Measurements from ENCODE around the gene CCDC85A. TPM values are rescaled to one million over a fixed set of nuclear protein-coding genes. Genes with fewer than 3 reads are reported as not detected.

The CCDC85A gene
- total RNA-seq, 6 donors from 2014 or later: 11.6 to 41.7 (median 26.1) TPM

- no peak overlapping the region for H3K4me3 ChIP-seq
- H3K4me1 ChIP-seq: peaks cover 0 to 3% (median 0%) of the 10 kb centered on the region in 4 donors
- ATAC-seq (ENCODE audit: low FRiP score in 2 of 2) (no peak), DNase-seq (no peak)
- no peaks in the 10 kb centered on the region for H3K36me3 ChIP-seq
- WGBS, 2 donors: 70 to 85% methylated on average over 1 of the region's 1 CpG
- no peaks in the 10 kb centered on the region for H3K9me3 ChIP-seq
- H3K27ac ChIP-seq: no peak overlapping the region
- no peaks in the 10 kb centered on the region for H3K27me3 ChIP-seq
- TF ChIP-seq POLR2AphosphoS5 (IDR thresholded peaks at IDR 0.05): no peak
- no peak for TF ChIP-seq EP300 (IDR thresholded peaks at IDR 0.05)
- TF ChIP-seq POLR2A (IDR thresholded peaks at IDR 0.05): no peak
- no peak for TF ChIP-seq CTCF (IDR thresholded peaks at IDR 0.05)
These were observed 15.7 kb downstream of the CCDC85A start for GRCh38 chr2:56199492-56199891.

- TF ChIP-seq CTCF (IDR thresholded peaks at IDR 0.05) (no peak), POLR2AphosphoS5 (IDR thresholded peaks at IDR 0.05) (no peak), EP300 (IDR thresholded peaks at IDR 0.05) (no peak), POLR2A (IDR thresholded peaks at IDR 0.05) (no peak)
- no peak for ATAC-seq (ENCODE audit: low FRiP score in 2 of 2)
These were observed 18.8 kb downstream of the CCDC85A start for GRCh38 chr2:56202381-56203121.

GRCh38 chr2:56204556-56204955 is 20.8 kb downstream of the CCDC85A start:
- 85 to 90% methylated on average over 3 of the region's 3 CpGs for WGBS, 2 donors
- ATAC-seq (ENCODE audit: low FRiP score in 2 of 2): no peak
- DNase-seq: no peak

More at GRCh38 chr2:56202381-56203121, 18.8 kb downstream of the CCDC85A start:
- Histone ChIP-seq H3K27me3 (no peaks in the 10 kb centered on the region), H3K4me3 (no peak overlapping the region), H3K27ac (no peak overlapping the region), H3K4me1 (peaks cover 0 to 3% (median 0%) of the 10 kb centered on the region in 4 donors), H3K9me3 (no peaks in the 10 kb centered on the region), H3K36me3 (no peaks in the 10 kb centered on the region)
- WGBS, 2 donors: 84 to 97% methylated on average over 3 of the region's 3 CpGs
- no peak for DNase-seq

GRCh38 chr2:56206250-56206649 is 22.5 kb downstream of the CCDC85A start:
- H3K27ac ChIP-seq: no peak overlapping the region
- no peaks in the 10 kb centered on the region for H3K9me3 ChIP-seq
- H3K27me3 ChIP-seq: no peaks in the 10 kb centered on the region
- no peaks in the 10 kb centered on the region for H3K36me3 ChIP-seq
- TF ChIP-seq POLR2AphosphoS5 (IDR thresholded peaks at IDR 0.05): no peak
- no peak for TF ChIP-seq CTCF (IDR thresholded peaks at IDR 0.05)
- TF ChIP-seq EP300 (IDR thresholded peaks at IDR 0.05): no peak
- TF ChIP-seq POLR2A (IDR thresholded peaks at IDR 0.05): no peak
- peaks cover 0 to 3% (median 0%) of the 10 kb centered on the region in 4 donors for H3K4me1 ChIP-seq
- ATAC-seq (ENCODE audit: low FRiP score in 2 of 2): no peak
- no peak for DNase-seq
- no peak overlapping the region for H3K4me3 ChIP-seq
- 77 to 82% methylated on average over 1 of the region's 1 CpG for WGBS, 2 donors

More at GRCh38 chr2:56204556-56204955, 20.8 kb downstream of the CCDC85A start:
- no peaks in the 10 kb centered on the region for H3K36me3 ChIP-seq
- TF ChIP-seq EP300 (IDR thresholded peaks at IDR 0.05): no peak
- no peak for TF ChIP-seq CTCF (IDR thresholded peaks at IDR 0.05)
- no peak for TF ChIP-seq POLR2AphosphoS5 (IDR thresholded peaks at IDR 0.05)
- TF ChIP-seq POLR2A (IDR thresholded peaks at IDR 0.05): no peak
- no peaks in the 10 kb centered on the region for H3K9me3 ChIP-seq
- no peak overlapping the region for H3K4me3 ChIP-seq
- no peak overlapping the region for H3K27ac ChIP-seq
- peaks cover 0 to 3% (median 0%) of the 10 kb centered on the region in 4 donors for H3K4me1 ChIP-seq
- H3K27me3 ChIP-seq: no peaks in the 10 kb centered on the region

- Histone ChIP-seq H3K4me1 (no peaks in the 10 kb centered on the region), H3K27me3 (no peaks in the 10 kb centered on the region), H3K27ac (no peak overlapping the region), H3K36me3 (no peaks in the 10 kb centered on the region), H3K9me3 (no peaks in the 10 kb centered on the region), H3K4me3 (no peak overlapping the region)
- DNase-seq (no peak), ATAC-seq (ENCODE audit: low FRiP score in 2 of 2) (no peak)
- TF ChIP-seq POLR2A (IDR thresholded peaks at IDR 0.05): no peak
- TF ChIP-seq POLR2AphosphoS5 (IDR thresholded peaks at IDR 0.05): no peak
- TF ChIP-seq EP300 (IDR thresholded peaks at IDR 0.05): no peak
- no peak for TF ChIP-seq CTCF (IDR thresholded peaks at IDR 0.05)
- WGBS, 2 donors: 89 to 92% methylated on average over 1 of the region's 1 CpG
These were observed 24.0 kb downstream of the CCDC85A start for GRCh38 chr2:56207760-56208159.
